Endothelial cell of umbilical vein (primary cell): ENCODE measurements around the gene SMARCD2.

Source experiments
- CTCF ChIP-seq, 2 donors: IDR thresholded peaks; 1 replicate in 1 of 2; 2 replicates in 1 of 2; pipeline ENCODE4 v1.5.1; 2011; ENCODE audit warnings: low read length in 2 of 2, mild to moderate bottlenecking in 2 of 2, moderate library complexity in 2 of 2, control low read depth in 1 of 2, inconsistent platforms in 1 of 2, low read depth in 1 of 2; ENCODE audit not compliant: insufficient read depth in 1 of 2; ENCODE audit errors: extremely low read depth in 1 of 2
- EZH2 ChIP-seq: IDR thresholded peaks from 2 replicates; pipeline ENCODE4 v1.6.1; 2012; ENCODE audit warnings: borderline replicate concordance, low read depth, mild to moderate bottlenecking, moderate library complexity, low read length, inconsistent platforms; ENCODE audit not compliant: severe bottlenecking
- FOS ChIP-seq: IDR thresholded peaks from 2 replicates; pipeline ENCODE4 v1.6.1; 2011; ENCODE audit warnings: mild to moderate bottlenecking, low read length, moderate library complexity, borderline replicate concordance; ENCODE audit not compliant: insufficient read depth
- GATA2 ChIP-seq: IDR thresholded peaks from 2 replicates; pipeline ENCODE4 v1.7.0; 2011; ENCODE audit warnings: low read depth, mild to moderate bottlenecking, moderate library complexity, mixed read lengths, low read length; ENCODE audit not compliant: insufficient read length, insufficient read depth
- MAX ChIP-seq: IDR thresholded peaks from 2 replicates; pipeline ENCODE4 v1.6.1; 2011; ENCODE audit not compliant: insufficient read depth, insufficient read length
- MYC ChIP-seq: IDR thresholded peaks from one replicate; pipeline ENCODE4 v1.6.1; 2011; ENCODE audit warnings: mild to moderate bottlenecking, low read depth, low read length
- POLR2A ChIP-seq: IDR thresholded peaks from 2 replicates; pipeline ENCODE4 v1.6.1; 2012; ENCODE audit warnings: low read depth, mild to moderate bottlenecking, control low read depth, low read length

- TF ChIP-seq MYC (no peak), CTCF (IDR thresholded peaks at IDR 0.05; ENCODE audit: extremely low read depth in 1 of 2, insufficient read depth in 1 of 2, low read depth in 1 of 2, low read length in 2 of 2) (no peak), GATA2 (no peak), POLR2A (no peak), MAX (no peak), FOS (no peak), EZH2 (no peak)
Observed at GRCh38 chr17:63824362-63824761, 18.1 kb downstream of the SMARCD2 start.
